ENCODE data around the gene FXYD7. TPM values are rescaled to one million over a fixed set of nuclear protein-coding genes. Genes with fewer than 3 reads are reported as not detected.
A peak's percentile ranks its signal among the peaks of the same experiment; 100 is the strongest.

Gene FXYD7
- total and polyA plus RNA-seq, 9 of the 15 experiments (the other 6 are each of a cell fraction or from before 2014, with no cell fraction given), result 0.10 to 0.80 (median 0.31) TPM; not detected in 3

DNA sequence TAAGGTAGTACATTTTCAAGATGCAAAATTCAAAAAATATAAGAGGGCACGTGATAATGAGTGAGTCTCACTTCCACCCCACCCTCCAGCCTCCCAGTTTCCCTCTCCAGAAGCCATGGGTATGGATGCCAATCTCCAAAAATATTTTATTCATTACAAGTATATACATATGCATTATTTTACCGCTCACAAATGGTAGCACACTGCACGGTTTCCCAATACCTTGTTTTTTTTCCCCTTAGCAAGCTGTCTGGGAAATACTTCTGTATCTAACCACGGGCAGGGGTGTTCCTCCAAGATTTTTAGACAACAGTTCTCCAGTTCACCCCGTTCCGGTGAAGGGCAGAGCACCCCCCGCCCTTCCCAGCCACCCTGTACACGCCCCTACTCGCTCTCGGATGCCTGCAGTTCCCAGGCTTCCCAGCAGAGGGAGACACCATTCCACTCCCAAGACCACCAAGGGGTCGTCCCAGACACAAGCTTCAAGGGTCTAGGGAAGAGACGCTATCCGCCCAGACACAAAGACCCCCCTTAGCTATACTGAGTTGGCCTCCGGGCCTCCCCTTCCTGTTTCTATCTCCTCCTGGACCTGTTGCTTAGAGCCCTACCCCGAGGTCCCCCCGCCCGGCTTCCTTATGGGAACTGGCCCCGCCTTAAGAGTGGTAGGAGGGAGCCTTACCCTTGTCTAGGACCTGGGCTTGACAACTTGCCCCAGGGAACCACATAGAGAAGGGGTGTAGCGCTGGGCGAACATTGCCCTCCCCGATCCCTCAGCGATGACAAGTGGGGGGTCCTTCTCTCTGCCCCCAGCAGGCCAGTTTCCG lies 28.5 kb upstream of the FXYD7 start (continued):
- no peak for TF ChIP-seq CLOCK (CRISPR knock-in tag; IDR thresholded peaks at IDR 0.05; ENCODE audit: borderline replicate concordance)
- TF ChIP-seq RCOR1 (IDR thresholded peaks at IDR 0.05; ENCODE audit: borderline replicate concordance in 1 of 2, low read depth in 2 of 2, low read length in 2 of 2), result peak in 1 of 2 experiments; percentile 19; a peak in 1 of 4 replicates
- TF ChIP-seq HSF4 (CRISPR knock-in tag; IDR thresholded peaks at IDR 0.05; ENCODE audit: borderline replicate concordance), result no peak
- no peak for TF ChIP-seq ZNF764 (CRISPR knock-in tag; IDR thresholded peaks at IDR 0.05; ENCODE audit: low read depth)
